K562 (cell line): ENCODE measurements around the gene SPATA17. TPM values are rescaled to one million over a fixed set of nuclear protein-coding genes. Genes with fewer than 3 reads are reported as not detected.

Experiments
- ATAC-seq: fragments of 200-7000 bp; cut with Tn5 transposase; 3 replicates; pipeline ENCODE4 v1.9.1; 2020; ENCODE audit warnings: moderate library complexity
- BruUV-seq: library from RNA; stranded (reverse); fragments of 400-500 nt; replicated peaks from 2 replicates; lab custom pipeline; 2021; lab: Mats Ljungman, UMichigan
- CTCF ChIA-PET: fragments of 300-600 bp; formaldehyde crosslinking; extraction: SDS; loops from one replicate; lab custom pipeline; 2021; ENCODE audit warnings: low intra/inter-chr PET ratio; lab: Yijun Ruan, JAX
- POLR2A ChIA-PET: fragments of 300-600, 350-650 bp; sonication (Branson Sonifier 250); formaldehyde crosslinking; extraction: SDS; loops from one replicate; lab custom pipeline; 2021; ENCODE audit warnings: antibody characterized with exemption, inconsistent platforms; lab: Yijun Ruan, JAX
- DNase-seq, 4 experiments: peaks; one replicate each; pipeline versions ENCODE4 v3.0.0 to v3.0.0-alpha.2; 2011 to 2018; ENCODE audit warnings: low spot score in 3 of 4, mixed read lengths in 3 of 4; ENCODE audit errors: extremely low read depth in 1 of 4
- FAIRE-seq: peaks from 2 replicates; lab custom pipeline; 2011; peaks lifted over from hg19 to GRCh38; lab: Jason Lieb, UNC
- H2AFZ ChIP-seq: 2 replicates; pipeline ENCODE4 v1.6.0; 2011; ENCODE audit warnings: low read depth, low read length, control low read depth, inconsistent platforms
- H3K27ac ChIP-seq: fragments of 200-600 bp; 3 replicates; pipeline ENCODE4 v1.8.0; 2011; ENCODE audit warnings: low read depth, mild to moderate bottlenecking, control low read depth, inconsistent platforms, low read length, moderate library complexity, mixed read lengths; ENCODE audit errors: extremely low read depth
- H3K27me3 ChIP-seq, 2 experiments: fragments of 300-600 bp in 1 of 2; 2 replicates in 1 of 2; 3 replicates in 1 of 2; pipeline versions ENCODE4 v1.6.0 to v1.8.0; 2011; ENCODE audit warnings: inconsistent platforms in 2 of 2, low read length in 2 of 2, mild to moderate bottlenecking in 1 of 2, mixed read lengths in 1 of 2, moderate library complexity in 1 of 2; ENCODE audit not compliant: control insufficient read depth in 2 of 2, insufficient read depth in 2 of 2
- H3K36me3 ChIP-seq: fragments of 300-600 bp; 3 replicates; pipeline ENCODE4 v1.8.0; 2011; ENCODE audit warnings: mild to moderate bottlenecking, low read length, inconsistent platforms; ENCODE audit not compliant: control insufficient read depth, insufficient read depth
- H3K4me1 ChIP-seq, 2 experiments: fragments of 200-600 bp in 1 of 2; replicated peaks in 1 of 2; 2 replicates in 1 of 2; 3 replicates in 1 of 2; pipeline versions ENCODE4 v1.5.1 to v1.8.0; 2011; ENCODE audit warnings: inconsistent platforms in 2 of 2, low read length in 2 of 2, mild to moderate bottlenecking in 1 of 2, mixed read lengths in 1 of 2, moderate library complexity in 1 of 2; ENCODE audit not compliant: control insufficient read depth in 2 of 2, insufficient read depth in 2 of 2
- H3K4me2 ChIP-seq: 2 replicates; pipeline ENCODE4 v1.6.1; 2011; ENCODE audit warnings: low read length, control low read depth, inconsistent platforms, mixed read lengths; ENCODE audit not compliant: insufficient read depth
- H3K4me3 ChIP-seq: fragments of 200-600 bp; sonication (generic), shearing (Covaris generic); 2 replicates; pipeline ENCODE4 v1.5.1; 2016; ENCODE audit warnings: control low read depth, inconsistent platforms
- H3K79me2 ChIP-seq: fragments of 200-600 bp; 3 replicates; pipeline ENCODE4 v1.8.0; 2011; ENCODE audit warnings: low read length, inconsistent platforms; ENCODE audit not compliant: control insufficient read depth, insufficient read depth
- H3K9ac ChIP-seq, 2 experiments: 2 replicates each; pipeline versions ENCODE4 v1.6.0 to v1.6.1; 2011; ENCODE audit warnings: low read depth in 2 of 2, low read length in 2 of 2, control low read depth in 1 of 2, inconsistent platforms in 1 of 2, mild to moderate bottlenecking in 1 of 2, mixed read lengths in 1 of 2; ENCODE audit not compliant: insufficient read depth in 1 of 2
- H3K9me1 ChIP-seq: one replicate; pipeline ENCODE4 v1.6.0; 2011; ENCODE audit warnings: inconsistent platforms, mild to moderate bottlenecking, low read length, moderate library complexity; ENCODE audit not compliant: control insufficient read depth, insufficient read depth
- H3K9me3 ChIP-seq: replicated peaks from 2 replicates; pipeline ENCODE4 v1.5.1; 2011; ENCODE audit warnings: low read depth, low read length, inconsistent platforms; ENCODE audit not compliant: control insufficient read depth, insufficient read depth
- H4K20me1 ChIP-seq: replicated peaks from 2 replicates; pipeline ENCODE4 v1.6.1; 2011; ENCODE audit warnings: low read length, inconsistent platforms, mixed read lengths; ENCODE audit not compliant: control insufficient read depth, insufficient read depth
- ATF7 ChIP-seq: fragments of 450-650 bp; IDR thresholded peaks from 2 replicates; pipeline ENCODE4 v1.7.1; 2014; ENCODE audit warnings: mild to moderate bottlenecking, moderate library complexity
- ELF4 ChIP-seq: fragments of 450-650 bp; formaldehyde crosslinking; IDR thresholded peaks from 2 replicates; pipeline ENCODE4 v1.4.0; 2022; ENCODE audit warnings: missing genetic modification characterization
- HIVEP1 ChIP-seq: fragments of 250-450 bp; sonication (Bioruptor Pico); IDR thresholded peaks from 2 replicates; pipeline ENCODE4 v1.4.0; 2020; ENCODE audit warnings: mild to moderate bottlenecking
- WGBS: fragments of 100-300 bp; shearing (Covaris generic); methylation state at CpG from one replicate; pipeline ENCODE4 v1.1.6; 2016; ENCODE audit warnings: low coverage, mixed read lengths; ENCODE audit not compliant: insufficient coverage; ENCODE audit errors: missing lambda C conversion rate; 5-methylcytosine and 5-hydroxymethylcytosine counted together
- in situ Hi-C: fragments of 300-500 bp; cut with MboI; formaldehyde crosslinking; loops from 4 replicates; pipeline ENCODE4 v1.15.0; 2018; ENCODE audit warnings: inconsistent platforms, mixed read lengths
- intact Hi-C: fragments of 100-400 bp; cut with micrococcal nuclease; formaldehyde crosslinking; loops from 2 replicates; pipeline ENCODE4 v1.14.2; 2022
- polyA plus RNA-seq, 8 experiments: library from polyadenylated mRNA; depleted of rRNA in 4 of 8; stranded (reverse) in 5 of 8; unstranded in 3 of 8; fragments of >200 nt; fragmentation: Nextera tagmentation in 2 of 8; fragmentation: Illumina TruSeq in 1 of 8; extraction: Ambion mirVana in 2 of 8; extraction: Trizol in 1 of 8; gene quantifications; 2 replicates each; pipeline versions ENCODE4 v1.2.1 to v1.2.3, GENCODE V29; 2011 to 2014; ENCODE audit warnings: inconsistent platforms in 1 of 8, missing spikeins in 1 of 8
- total RNA-seq, 7 experiments: library from RNA; depleted of rRNA in 6 of 7; stranded (reverse); fragments of >200 nt in 6 of 7; fragmentation: Illumina TruSeq in 2 of 7; extraction: Trizol in 2 of 7; gene quantifications; 2 replicates each; pipeline versions ENCODE4 v1.2.1 to v1.2.3, GENCODE V29; 2011 to 2021; ENCODE audit warnings: low replicate concordance in 1 of 7
- TF ChIP-seq, protein P1 (sequence below): fragments of 250-450 bp; sonication (Bioruptor Pico); IDR thresholded peaks from 2 replicates; pipeline ENCODE4 v1.4.0; 2020; ENCODE audit warnings: borderline replicate concordance
- TF ChIP-seq, protein P2 (sequence below): sonication (generic); formaldehyde crosslinking; IDR thresholded peaks from 2 replicates; pipeline ENCODE4 v1.5.0; 2020; ENCODE audit warnings: missing genetic modification reagents

The SPATA17 gene
- total and polyA plus RNA-seq, 9 of the 15 experiments (the other 6 are each of a cell fraction or from before 2014, with no cell fraction given), result 0.04 to 0.11 TPM; not detected in 7

- Histone ChIP-seq H2AFZ (no peak overlapping the region), H3K9ac (no peak overlapping the region), H3K36me3 (no peaks in the 10 kb centered on the region), H4K20me1 (no peaks in the 10 kb centered on the region), H3K4me3 (no peak overlapping the region), H3K79me2 (no peaks in the 10 kb centered on the region), H3K27me3 (no peaks in the 10 kb centered on the region), H3K4me2 (no peak overlapping the region), H3K27ac (no peak overlapping the region), H3K9me3 (no peaks in the 10 kb centered on the region), H3K9me1 (no peaks in the 10 kb centered on the region), H3K4me1 (no peaks in the 10 kb centered on the region)
- BruUV-seq, result no TSS peak
- ATAC-seq (no peak), FAIRE-seq (no peak), DNase-seq (no peak)
- POLR2A ChIA-PET, result no interaction called here
- CTCF ChIA-PET, result no interaction called here
- intact Hi-C loops (no loop called here), in situ Hi-C loops (no loop called here)
- TF ChIP-seq ELF4 (CRISPR knock-in tag) (no peak), ATF7 (no peak), HIVEP1 (CRISPR knock-in tag) (no peak)
- TF ChIP-seq, protein P1, sequence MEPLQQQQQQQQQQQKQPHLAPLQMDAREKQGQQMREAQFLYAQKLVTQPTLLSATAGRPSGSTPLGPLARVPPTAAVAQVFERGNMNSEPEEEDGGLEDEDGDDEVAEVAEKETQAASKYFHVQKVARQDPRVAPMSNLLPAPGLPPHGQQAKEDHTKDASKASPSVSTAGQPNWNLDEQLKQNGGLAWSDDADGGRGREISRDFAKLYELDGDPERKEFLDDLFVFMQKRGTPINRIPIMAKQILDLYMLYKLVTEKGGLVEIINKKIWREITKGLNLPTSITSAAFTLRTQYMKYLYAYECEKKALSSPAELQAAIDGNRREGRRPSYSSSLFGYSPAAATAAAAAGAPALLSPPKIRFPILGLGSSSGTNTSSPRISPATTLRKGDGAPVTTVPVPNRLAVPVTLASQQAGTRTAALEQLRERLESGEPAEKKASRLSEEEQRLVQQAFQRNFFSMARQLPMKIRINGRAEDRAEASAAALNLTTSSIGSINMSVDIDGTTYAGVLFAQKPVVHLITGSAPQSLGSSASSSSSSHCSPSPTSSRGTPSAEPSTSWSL (CRISPR knock-in tag), result no peak
- TF ChIP-seq, protein P2, sequence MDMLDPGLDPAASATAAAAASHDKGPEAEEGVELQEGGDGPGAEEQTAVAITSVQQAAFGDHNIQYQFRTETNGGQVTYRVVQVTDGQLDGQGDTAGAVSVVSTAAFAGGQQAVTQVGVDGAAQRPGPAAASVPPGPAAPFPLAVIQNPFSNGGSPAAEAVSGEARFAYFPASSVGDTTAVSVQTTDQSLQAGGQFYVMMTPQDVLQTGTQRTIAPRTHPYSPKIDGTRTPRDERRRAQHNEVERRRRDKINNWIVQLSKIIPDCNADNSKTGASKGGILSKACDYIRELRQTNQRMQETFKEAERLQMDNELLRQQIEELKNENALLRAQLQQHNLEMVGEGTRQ (CRISPR knock-in tag), result no peak
- WGBS, result 0% methylated on average over 2 of the region's 2 CpGs
Observed at GRCh38 chr1:217888328-217888727, 257.2 kb downstream of the SPATA17 start.
